Uterus (tissue), 4 donors: ENCODE measurements around the gene FAM53C. TPM values are rescaled to one million over a fixed set of nuclear protein-coding genes. Genes with fewer than 3 reads are reported as not detected.
"Not testable (repeated sequence)": the region's sequence is repeated elsewhere in the genome, so short reads cannot be mapped to it uniquely, and the experiment has no call there.

Experiments
- DNase-seq, 2 donors: peaks; one replicate each; pipeline ENCODE4 v3.0.0-alpha.2; 2019 to 2020
- H3K27ac ChIP-seq, 2 donors: fragments of 200-600 bp; sonication (generic); 1 replicate in 1 of 2; 2 replicates in 1 of 2; pipeline ENCODE4 v1.5.1; 2016 to 2018
- H3K27me3 ChIP-seq, 2 donors: fragments of 200-600 bp; sonication (generic); one replicate each; pipeline ENCODE4 v1.5.1; 2018 to 2019; ENCODE audit warnings: control low read depth in 1 of 2
- H3K36me3 ChIP-seq, 2 donors: fragments of 200-600 bp; sonication (generic); one replicate each; pipeline ENCODE4 v1.5.1; 2019; ENCODE audit warnings: control low read depth in 1 of 2
- H3K4me1 ChIP-seq, 2 donors: fragments of 200-600 bp; sonication (generic); one replicate each; pipeline ENCODE4 v1.5.1; 2018 to 2019; ENCODE audit warnings: control low read depth in 1 of 2
- H3K4me3 ChIP-seq, 2 donors: fragments of 200-600 bp; sonication (generic); 1 replicate in 1 of 2; 2 replicates in 1 of 2; pipeline ENCODE4 v1.5.1; 2018 to 2019; ENCODE audit warnings: mild to moderate bottlenecking in 1 of 2
- H3K9me3 ChIP-seq, 2 donors: fragments of 200-600 bp; sonication (generic); one replicate each; pipeline ENCODE4 v1.5.1; 2019; ENCODE audit warnings: control low read depth in 1 of 2
- POLR2A ChIP-seq, 2 donors: fragments of 450-650 bp; IDR thresholded peaks; one replicate each; pipeline ENCODE4 v1.6.1; 2016; ENCODE audit warnings: antibody characterized with exemption in 2 of 2, mild to moderate bottlenecking in 1 of 2, moderate library complexity in 1 of 2
- intact Hi-C: fragments of 100-400 bp; cut with DNase I; formaldehyde crosslinking; loops from one replicate; pipeline ENCODE4 v1.15.1; 2023; ENCODE audit warnings: low total_unique reads
- total RNA-seq, 4 donors: library from RNA; depleted of rRNA in 3 of 4; stranded (reverse); fragments of >200 nt in 3 of 4; gene quantifications; one replicate each; pipeline versions ENCODE4 v1.1.0 to v1.2.4, GENCODE V29; 2014 to 2023
- TF ChIP-seq, protein P1 (sequence below), 4 experiments: fragments of 200-600 bp in 2 of 4; fragments of 450-650 bp in 2 of 4; sonication (generic) in 2 of 4; IDR thresholded peaks; one replicate each; pipeline ENCODE4 v1.5.1; 2016 to 2019; ENCODE audit warnings: antibody characterized with exemption in 4 of 4, mild to moderate bottlenecking in 2 of 4, moderate library complexity in 1 of 4
- donor health status: DM: yes; HTN: yes; CAD: no.

FAM53C gene
- total RNA-seq, 4 donors from 2014 or later = 20.0 to 54.4 (median 26.4) TPM

DNA sequence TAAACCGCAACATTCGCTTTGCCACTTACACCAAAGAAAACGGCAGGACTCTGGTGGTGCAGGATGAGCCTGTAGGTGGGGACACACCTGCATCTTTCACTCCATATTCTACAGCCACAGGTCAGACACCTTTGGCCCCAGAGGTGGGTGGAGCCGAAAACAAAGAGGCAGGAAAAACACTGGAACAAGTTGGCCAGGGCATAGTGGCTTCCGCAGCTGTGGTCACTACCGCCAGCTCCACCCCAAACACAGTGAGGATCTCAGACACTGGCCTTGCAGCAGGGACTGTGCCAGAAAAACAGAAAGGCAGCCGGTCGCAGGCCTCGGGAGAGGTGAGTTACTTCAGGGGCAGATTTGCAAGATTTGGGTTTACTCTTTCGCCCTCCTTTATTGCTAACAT lies 48.2 kb downstream of the FAM53C start:
- Histone ChIP-seq H3K36me3 (no peaks in the 10 kb centered on the region), H3K4me3 (no peak overlapping the region), H3K27ac (no peak overlapping the region), H3K9me3 (no peaks in the 10 kb centered on the region), H3K27me3 (no peaks in the 10 kb centered on the region), H3K4me1 (no peaks in the 10 kb centered on the region)
- TF ChIP-seq, protein P1, sequence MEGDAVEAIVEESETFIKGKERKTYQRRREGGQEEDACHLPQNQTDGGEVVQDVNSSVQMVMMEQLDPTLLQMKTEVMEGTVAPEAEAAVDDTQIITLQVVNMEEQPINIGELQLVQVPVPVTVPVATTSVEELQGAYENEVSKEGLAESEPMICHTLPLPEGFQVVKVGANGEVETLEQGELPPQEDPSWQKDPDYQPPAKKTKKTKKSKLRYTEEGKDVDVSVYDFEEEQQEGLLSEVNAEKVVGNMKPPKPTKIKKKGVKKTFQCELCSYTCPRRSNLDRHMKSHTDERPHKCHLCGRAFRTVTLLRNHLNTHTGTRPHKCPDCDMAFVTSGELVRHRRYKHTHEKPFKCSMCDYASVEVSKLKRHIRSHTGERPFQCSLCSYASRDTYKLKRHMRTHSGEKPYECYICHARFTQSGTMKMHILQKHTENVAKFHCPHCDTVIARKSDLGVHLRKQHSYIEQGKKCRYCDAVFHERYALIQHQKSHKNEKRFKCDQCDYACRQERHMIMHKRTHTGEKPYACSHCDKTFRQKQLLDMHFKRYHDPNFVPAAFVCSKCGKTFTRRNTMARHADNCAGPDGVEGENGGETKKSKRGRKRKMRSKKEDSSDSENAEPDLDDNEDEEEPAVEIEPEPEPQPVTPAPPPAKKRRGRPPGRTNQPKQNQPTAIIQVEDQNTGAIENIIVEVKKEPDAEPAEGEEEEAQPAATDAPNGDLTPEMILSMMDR (IDR thresholded peaks at IDR 0.05) = no peak
- no peak for TF ChIP-seq POLR2A (IDR thresholded peaks at IDR 0.05)
- no peak for DNase-seq
- intact Hi-C loops = no loop called here

DNA sequence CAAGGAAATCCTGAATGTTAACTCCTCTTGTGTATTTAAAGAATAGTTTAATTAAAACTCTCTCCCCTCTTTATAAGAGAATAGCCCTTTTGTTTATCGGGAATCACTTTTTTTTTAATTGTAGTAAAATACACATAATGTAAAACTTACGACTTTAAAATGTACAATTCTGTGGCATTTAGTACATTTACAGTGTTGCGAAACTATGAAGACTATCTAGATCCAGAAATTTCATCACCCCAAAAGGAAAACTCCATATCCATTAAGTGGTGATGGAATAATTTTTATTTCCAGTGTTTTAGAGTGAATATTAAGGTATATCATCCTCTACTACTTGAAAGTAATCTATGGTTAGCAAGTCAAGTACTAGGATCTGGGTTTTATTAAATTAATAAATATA lies 51.3 kb downstream of the FAM53C start:
- intact Hi-C loops = no loop called here
- Histone ChIP-seq H3K9me3 (no peaks in the 10 kb centered on the region), H3K4me3 (no peak overlapping the region), H3K36me3 (no peaks in the 10 kb centered on the region), H3K4me1 (no peaks in the 10 kb centered on the region), H3K27me3 (no peaks in the 10 kb centered on the region), H3K27ac (no peak overlapping the region)
- no peak for DNase-seq
- no peak for TF ChIP-seq POLR2A (IDR thresholded peaks at IDR 0.05)
- TF ChIP-seq, protein P1 (IDR thresholded peaks at IDR 0.05) = no peak

DNA sequence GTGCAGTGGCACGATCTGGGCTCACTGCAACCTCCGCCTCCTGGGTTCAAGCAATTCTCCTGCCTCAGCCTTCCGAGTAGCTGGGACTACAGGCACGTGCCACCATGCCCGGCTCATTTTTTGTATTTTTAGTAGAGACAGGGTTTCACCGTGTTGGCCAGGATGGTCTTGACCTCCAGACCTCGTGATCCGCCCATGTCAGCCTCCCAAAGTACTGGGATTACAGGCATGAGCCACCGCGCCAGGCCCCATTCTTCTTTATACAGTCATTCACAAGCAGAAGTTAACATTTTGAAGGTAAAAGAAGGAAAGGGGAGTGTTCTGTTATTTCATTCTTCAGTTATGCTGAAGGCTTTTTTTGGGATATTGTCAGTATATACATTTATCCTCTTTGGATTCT lies 51.8 kb downstream of the FAM53C start:
- H3K36me3 ChIP-seq, intact Hi-C loops: not testable (repeated sequence)

DNA sequence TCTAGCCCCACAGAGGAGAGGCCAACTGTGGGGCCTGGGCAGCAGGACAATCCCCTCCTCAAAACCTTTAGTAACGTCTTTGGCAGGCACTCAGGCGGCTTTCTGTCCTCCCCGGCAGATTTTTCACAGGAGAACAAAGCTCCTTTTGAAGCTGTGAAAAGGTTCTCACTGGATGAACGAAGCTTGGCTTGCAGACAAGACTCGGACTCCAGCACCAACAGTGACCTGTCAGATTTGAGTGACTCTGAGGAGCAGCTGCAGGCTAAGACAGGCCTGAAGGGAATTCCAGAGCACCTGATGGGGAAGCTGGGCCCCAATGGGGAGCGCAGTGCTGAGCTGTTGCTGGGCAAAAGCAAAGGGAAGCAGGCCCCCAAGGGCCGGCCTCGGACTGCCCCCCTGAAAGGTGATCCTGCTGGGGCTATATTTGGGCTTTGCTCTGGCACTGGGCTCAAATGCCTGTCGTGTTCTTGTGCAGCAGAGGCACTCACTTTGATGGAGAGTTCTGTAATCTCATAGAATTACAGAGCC lies 53.9 kb downstream of the FAM53C start:
- Histone ChIP-seq H3K4me3 (no peak overlapping the region), H3K27ac (no peak overlapping the region), H3K4me1 (no peaks in the 10 kb centered on the region), H3K9me3 (no peaks in the 10 kb centered on the region), H3K27me3 (no peaks in the 10 kb centered on the region), H3K36me3 (no peaks in the 10 kb centered on the region)
- no peak for TF ChIP-seq POLR2A (IDR thresholded peaks at IDR 0.05)
- TF ChIP-seq, protein P1 (IDR thresholded peaks at IDR 0.05) = no peak
- intact Hi-C loops = no loop called here
- DNase-seq = no peak

More for the DNA sequence above, 51.8 kb downstream of the FAM53C start:
- not testable (repeated sequence) for H3K27ac ChIP-seq, H3K4me3 ChIP-seq, H3K27me3 ChIP-seq, H3K9me3 ChIP-seq, H3K4me1 ChIP-seq, DNase-seq

Other genes starting within 250 kb of the FAM53C start
- gene NME5, start 198.8 kb upstream of the FAM53C start, total RNA-seq = 1 to 10 TPM in 2 of 4 donors, under 1 TPM in 1, not detected in 1; 0.26 to 9.2 (median 2.0) TPM
- 10 to 100 TPM; 23.2 to 69.8 (median 58.9) TPM for gene BRD8, start 159.6 kb upstream of the FAM53C start, total RNA-seq
- gene KIF20A, start 159.2 kb upstream of the FAM53C start, total RNA-seq = 10 to 100 TPM in 1 of 4 donors, not detected in 3; 33.8 TPM
- 10 to 100 TPM in 3 of 4 donors, 1 to 10 TPM in 1; 7.1 to 58.1 (median 16.0) TPM for gene CDC23, start 124.9 kb upstream of the FAM53C start, total RNA-seq
- 1 to 10 TPM in 1 of 4 donors, under 1 TPM in 1, not detected in 2; 0.30 to 1.2 TPM for gene GFRA3, start 63.6 kb upstream of the FAM53C start, total RNA-seq
- 1 to 10 TPM in 1 of 4 donors, not detected in 3; 4.6 TPM for gene CDC25C, start 6.5 kb upstream of the FAM53C start, total RNA-seq
- gene KDM3B, start 14.4 kb downstream of the FAM53C start, total RNA-seq = 10 to 100 TPM; 21.8 to 96.4 (median 51.5) TPM
- gene REEP2, start 100.8 kb downstream of the FAM53C start, total RNA-seq = 10 to 100 TPM in 1 of 4 donors, 1 to 10 TPM in 2, under 1 TPM in 1; 0.77 to 14.1 (median 5.0) TPM
- 100 to 1,000 TPM in 1 of 4 donors, 10 to 100 TPM in 1, 1 to 10 TPM in 2; 2.6 to 123 (median 35.2) TPM for gene EGR1, start 127.2 kb downstream of the FAM53C start, total RNA-seq
- gene ETF1, start 205.0 kb downstream of the FAM53C start, total RNA-seq = 100 to 1,000 TPM in 2 of 4 donors, 10 to 100 TPM in 2; 40.9 to 129 (median 87.8) TPM
- 100 to 1,000 TPM; 128 to 254 (median 154) TPM for gene HSPA9, start 237.1 kb downstream of the FAM53C start, total RNA-seq